SK-N-SH (cell line): Measurements from ENCODE around the gene NTHL1.

ENCODE experiments used
- EP300 ChIP-seq, 2 experiments: IDR thresholded peaks; 2 replicates each; pipeline versions ENCODE4 v1.4.0 to v1.6.1; 2012; ENCODE audit warnings: borderline replicate concordance in 1 of 2, low read depth in 1 of 2, low read length in 1 of 2
- GATA2 ChIP-seq: sonication (generic); formaldehyde crosslinking; IDR thresholded peaks from 2 replicates; pipeline ENCODE4 v1.5.0; 2020; ENCODE audit warnings: mild to moderate bottlenecking, missing genetic modification reagents
- NRF1 ChIP-seq: IDR thresholded peaks from 2 replicates; pipeline ENCODE4 v1.6.1; 2012; ENCODE audit warnings: low read depth, mild to moderate bottlenecking, low read length
- RFX5 ChIP-seq: IDR thresholded peaks from 2 replicates; pipeline ENCODE4 v1.6.1; 2012; ENCODE audit warnings: mild to moderate bottlenecking, improper control_type of control experiment, low read length
- SMC3 ChIP-seq: IDR thresholded peaks from 2 replicates; pipeline ENCODE4 v1.6.1; 2012; ENCODE audit warnings: low read depth, low read length, improper control_type of control experiment
- TAF1 ChIP-seq: IDR thresholded peaks from 2 replicates; pipeline ENCODE4 v1.6.1; 2012; ENCODE audit warnings: low read depth, mild to moderate bottlenecking, low read length, moderate library complexity, borderline replicate concordance
- TEAD4 ChIP-seq: IDR thresholded peaks from 2 replicates; pipeline ENCODE4 v1.4.0; 2012; ENCODE audit warnings: mild to moderate bottlenecking, borderline replicate concordance; ENCODE audit not compliant: insufficient read depth
- TF ChIP-seq, protein P1 (sequence below): IDR thresholded peaks from 2 replicates; pipeline ENCODE4 v1.4.0; 2012; ENCODE audit warnings: low read depth
- TF ChIP-seq, protein P2 (sequence below): fragments of 200-600 bp; sonication (generic); IDR thresholded peaks from 2 replicates; pipeline ENCODE4 v1.6.1; 2017; ENCODE audit warnings: antibody characterized with exemption, mild to moderate bottlenecking, moderate library complexity
- TF ChIP-seq, protein P3 (sequence below): IDR thresholded peaks from 2 replicates; pipeline ENCODE4 v1.4.0; 2012; ENCODE audit warnings: low read depth, borderline replicate concordance
- TF ChIP-seq, protein P4 (sequence below): fragments of 150-350 bp; IDR thresholded peaks from 2 replicates; pipeline ENCODE4 v1.6.1; 2016; ENCODE audit warnings: mild to moderate bottlenecking, low read depth, low read length

DNA sequence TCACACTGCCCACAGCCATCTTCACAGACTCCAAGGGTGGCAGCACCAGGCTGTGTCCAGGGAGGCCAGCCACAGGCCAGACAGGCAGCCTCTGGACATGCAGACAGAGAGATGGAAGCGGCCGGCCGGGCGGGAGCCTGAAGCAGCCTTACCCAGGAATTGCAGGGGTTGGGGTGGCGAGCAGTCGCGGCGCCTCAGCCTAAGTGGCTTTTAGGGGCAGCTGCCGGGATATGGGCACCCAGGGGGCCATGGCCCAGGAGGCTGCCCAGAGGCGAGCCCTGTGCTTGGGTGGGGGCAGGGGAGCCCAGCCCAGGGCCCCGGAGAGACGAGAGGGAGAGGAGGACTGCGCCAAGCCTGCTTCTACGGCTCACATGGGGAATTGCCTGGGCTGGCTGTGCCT lies 22.4 kb downstream of the NTHL1 start:
- TF ChIP-seq EP300 (IDR thresholded peaks at IDR 0.05; ENCODE audit: borderline replicate concordance in 1 of 2, low read depth in 1 of 2, low read length in 1 of 2) (no peak), TAF1 (no peak), RFX5 (no peak), GATA2 (no peak), SMC3 (no peak), NRF1 (no peak), TEAD4 (no peak)
- TF ChIP-seq, protein P1, sequence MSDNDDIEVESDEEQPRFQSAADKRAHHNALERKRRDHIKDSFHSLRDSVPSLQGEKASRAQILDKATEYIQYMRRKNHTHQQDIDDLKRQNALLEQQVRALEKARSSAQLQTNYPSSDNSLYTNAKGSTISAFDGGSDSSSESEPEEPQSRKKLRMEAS = no peak
- TF ChIP-seq, protein P2, sequence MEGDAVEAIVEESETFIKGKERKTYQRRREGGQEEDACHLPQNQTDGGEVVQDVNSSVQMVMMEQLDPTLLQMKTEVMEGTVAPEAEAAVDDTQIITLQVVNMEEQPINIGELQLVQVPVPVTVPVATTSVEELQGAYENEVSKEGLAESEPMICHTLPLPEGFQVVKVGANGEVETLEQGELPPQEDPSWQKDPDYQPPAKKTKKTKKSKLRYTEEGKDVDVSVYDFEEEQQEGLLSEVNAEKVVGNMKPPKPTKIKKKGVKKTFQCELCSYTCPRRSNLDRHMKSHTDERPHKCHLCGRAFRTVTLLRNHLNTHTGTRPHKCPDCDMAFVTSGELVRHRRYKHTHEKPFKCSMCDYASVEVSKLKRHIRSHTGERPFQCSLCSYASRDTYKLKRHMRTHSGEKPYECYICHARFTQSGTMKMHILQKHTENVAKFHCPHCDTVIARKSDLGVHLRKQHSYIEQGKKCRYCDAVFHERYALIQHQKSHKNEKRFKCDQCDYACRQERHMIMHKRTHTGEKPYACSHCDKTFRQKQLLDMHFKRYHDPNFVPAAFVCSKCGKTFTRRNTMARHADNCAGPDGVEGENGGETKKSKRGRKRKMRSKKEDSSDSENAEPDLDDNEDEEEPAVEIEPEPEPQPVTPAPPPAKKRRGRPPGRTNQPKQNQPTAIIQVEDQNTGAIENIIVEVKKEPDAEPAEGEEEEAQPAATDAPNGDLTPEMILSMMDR = no peak
- TF ChIP-seq, protein P3, sequence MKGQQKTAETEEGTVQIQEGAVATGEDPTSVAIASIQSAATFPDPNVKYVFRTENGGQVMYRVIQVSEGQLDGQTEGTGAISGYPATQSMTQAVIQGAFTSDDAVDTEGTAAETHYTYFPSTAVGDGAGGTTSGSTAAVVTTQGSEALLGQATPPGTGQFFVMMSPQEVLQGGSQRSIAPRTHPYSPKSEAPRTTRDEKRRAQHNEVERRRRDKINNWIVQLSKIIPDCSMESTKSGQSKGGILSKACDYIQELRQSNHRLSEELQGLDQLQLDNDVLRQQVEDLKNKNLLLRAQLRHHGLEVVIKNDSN = no peak
- TF ChIP-seq, protein P4, sequence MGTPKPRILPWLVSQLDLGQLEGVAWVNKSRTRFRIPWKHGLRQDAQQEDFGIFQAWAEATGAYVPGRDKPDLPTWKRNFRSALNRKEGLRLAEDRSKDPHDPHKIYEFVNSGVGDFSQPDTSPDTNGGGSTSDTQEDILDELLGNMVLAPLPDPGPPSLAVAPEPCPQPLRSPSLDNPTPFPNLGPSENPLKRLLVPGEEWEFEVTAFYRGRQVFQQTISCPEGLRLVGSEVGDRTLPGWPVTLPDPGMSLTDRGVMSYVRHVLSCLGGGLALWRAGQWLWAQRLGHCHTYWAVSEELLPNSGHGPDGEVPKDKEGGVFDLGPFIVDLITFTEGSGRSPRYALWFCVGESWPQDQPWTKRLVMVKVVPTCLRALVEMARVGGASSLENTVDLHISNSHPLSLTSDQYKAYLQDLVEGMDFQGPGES = no peak
